Gastrocnemius medialis (tissue), 4 donors: ENCODE data around the gene FOCAD.

Experiments used
- POLR2A ChIP-seq, 2 donors: fragments of 450-650 bp; IDR thresholded peaks; one replicate each; pipeline ENCODE4 v1.6.1; 2017; ENCODE audit warnings: antibody characterized with exemption in 2 of 2, mild to moderate bottlenecking in 2 of 2, moderate library complexity in 2 of 2
- TF ChIP-seq, protein P1 (sequence below), 5 experiments: fragments of 450-650 bp in 3 of 5; fragments of 200-600 bp in 2 of 5; sonication (generic) in 2 of 5; IDR thresholded peaks in 4 of 5; conservative IDR thresholded peaks in 1 of 5; 1 replicate in 4 of 5; 2 replicates in 1 of 5; pipeline ENCODE4 v1.5.1; 2016 to 2019; ENCODE audit warnings: antibody characterized with exemption in 5 of 5, mild to moderate bottlenecking in 3 of 5, moderate library complexity in 3 of 5

DNA sequence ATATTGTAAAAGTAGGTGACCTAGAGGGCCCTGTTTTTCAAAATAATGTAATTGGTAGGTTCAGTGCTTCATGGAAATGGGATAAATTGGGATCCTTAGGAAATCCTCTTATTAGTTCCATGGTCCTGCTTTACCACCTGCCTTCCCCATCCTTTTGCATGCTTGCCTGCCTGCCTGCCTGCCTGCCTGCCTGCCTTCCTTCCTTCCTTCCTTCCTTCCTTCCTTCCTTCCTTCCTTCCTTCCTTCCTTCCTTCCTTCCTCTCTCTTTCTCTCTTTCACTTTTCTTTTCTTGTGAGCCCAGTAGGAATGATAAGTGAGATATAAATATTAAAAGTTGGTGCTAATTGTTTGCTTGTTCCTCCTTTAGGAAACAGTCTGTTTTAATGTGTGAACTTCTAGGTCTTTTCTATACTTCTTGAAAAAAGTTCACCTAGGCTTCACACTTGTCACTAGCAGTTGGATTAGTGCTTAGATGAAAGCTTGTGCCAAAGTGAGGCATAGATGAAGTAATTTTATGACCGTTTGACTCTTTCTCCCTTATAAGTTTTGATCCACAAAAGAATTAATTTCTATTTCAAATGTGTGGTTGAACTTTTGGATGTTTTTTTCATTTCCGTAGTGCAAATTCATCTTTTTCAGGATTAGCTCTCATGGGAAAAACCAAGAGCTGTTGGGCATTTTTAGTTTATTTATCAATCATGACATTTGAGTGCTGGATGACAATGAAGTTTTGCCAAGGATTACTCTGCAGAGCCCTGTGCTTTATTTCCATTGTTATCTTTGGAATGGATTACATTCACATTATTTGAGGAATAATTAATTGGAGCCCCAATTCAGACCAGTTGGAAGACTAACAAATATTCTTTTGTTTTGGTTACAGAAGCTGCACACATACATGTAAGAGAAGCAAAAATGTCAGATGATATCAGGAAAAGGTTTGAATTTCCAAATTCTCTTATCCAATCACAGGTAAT lies 30.7 kb downstream of the FOCAD start:
- no peak for TF ChIP-seq POLR2A (IDR thresholded peaks at IDR 0.05)
- TF ChIP-seq, protein P1, sequence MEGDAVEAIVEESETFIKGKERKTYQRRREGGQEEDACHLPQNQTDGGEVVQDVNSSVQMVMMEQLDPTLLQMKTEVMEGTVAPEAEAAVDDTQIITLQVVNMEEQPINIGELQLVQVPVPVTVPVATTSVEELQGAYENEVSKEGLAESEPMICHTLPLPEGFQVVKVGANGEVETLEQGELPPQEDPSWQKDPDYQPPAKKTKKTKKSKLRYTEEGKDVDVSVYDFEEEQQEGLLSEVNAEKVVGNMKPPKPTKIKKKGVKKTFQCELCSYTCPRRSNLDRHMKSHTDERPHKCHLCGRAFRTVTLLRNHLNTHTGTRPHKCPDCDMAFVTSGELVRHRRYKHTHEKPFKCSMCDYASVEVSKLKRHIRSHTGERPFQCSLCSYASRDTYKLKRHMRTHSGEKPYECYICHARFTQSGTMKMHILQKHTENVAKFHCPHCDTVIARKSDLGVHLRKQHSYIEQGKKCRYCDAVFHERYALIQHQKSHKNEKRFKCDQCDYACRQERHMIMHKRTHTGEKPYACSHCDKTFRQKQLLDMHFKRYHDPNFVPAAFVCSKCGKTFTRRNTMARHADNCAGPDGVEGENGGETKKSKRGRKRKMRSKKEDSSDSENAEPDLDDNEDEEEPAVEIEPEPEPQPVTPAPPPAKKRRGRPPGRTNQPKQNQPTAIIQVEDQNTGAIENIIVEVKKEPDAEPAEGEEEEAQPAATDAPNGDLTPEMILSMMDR (IDR thresholded peaks at IDR 0.05 in 4 of 5, conservative IDR thresholded peaks at IDR 0.05 in 1 of 5): no peak
